NCI-H2029 (cell line): ENCODE measurements around the gene MRPL17.

Experiments
- DNase-seq: peaks from one replicate; lab custom pipeline; 2025; lab: John Stamatoyannopoulos, UW

Gene MRPL17

DNA sequence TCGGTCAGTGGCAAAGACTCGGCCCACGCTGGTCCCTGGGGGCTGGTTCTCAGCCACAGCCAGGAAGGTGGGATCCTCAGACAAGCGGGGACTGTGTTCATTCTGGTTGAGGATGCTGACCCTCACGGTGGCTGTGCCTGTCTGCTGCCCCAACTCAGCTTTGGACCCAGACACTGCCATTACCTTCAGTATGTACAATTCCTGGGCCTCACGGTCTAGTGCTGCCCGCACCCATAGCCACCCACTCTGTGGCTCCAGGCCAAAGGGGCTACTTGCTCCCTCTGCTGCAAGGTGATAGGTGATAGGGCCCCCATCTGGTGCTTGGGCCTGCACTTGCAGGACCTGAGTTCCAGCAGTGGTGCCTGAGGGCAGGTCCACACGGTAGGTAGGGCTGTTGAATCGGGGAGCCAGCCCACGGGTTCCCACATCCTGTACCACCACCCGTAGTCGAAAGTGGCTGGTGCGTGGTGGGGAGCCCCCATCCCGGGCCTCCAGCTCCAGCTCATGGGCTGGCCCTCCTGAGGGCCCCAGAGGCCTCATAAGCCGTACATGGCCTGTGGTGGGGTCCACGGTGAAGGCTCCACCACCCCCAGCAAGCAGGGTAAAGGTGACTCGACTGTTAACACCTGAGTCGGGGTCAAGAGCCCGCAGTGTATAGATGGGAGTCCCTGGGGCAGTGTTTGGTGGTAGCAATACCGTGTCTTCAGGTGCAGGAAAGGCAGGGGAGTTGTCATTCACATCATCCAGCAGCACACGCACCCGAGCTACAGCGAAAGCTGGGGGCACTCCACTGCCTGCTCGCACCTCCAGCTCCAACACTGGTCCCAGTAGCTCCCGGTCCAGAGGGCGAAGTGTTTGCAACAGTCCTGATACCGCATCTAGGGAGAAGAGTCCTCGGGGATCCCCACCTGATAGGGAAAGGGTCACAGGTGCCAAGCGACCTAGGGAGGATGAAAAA is 50.7 kb downstream of the MRPL17 start:
- no peak for DNase-seq

DNA sequence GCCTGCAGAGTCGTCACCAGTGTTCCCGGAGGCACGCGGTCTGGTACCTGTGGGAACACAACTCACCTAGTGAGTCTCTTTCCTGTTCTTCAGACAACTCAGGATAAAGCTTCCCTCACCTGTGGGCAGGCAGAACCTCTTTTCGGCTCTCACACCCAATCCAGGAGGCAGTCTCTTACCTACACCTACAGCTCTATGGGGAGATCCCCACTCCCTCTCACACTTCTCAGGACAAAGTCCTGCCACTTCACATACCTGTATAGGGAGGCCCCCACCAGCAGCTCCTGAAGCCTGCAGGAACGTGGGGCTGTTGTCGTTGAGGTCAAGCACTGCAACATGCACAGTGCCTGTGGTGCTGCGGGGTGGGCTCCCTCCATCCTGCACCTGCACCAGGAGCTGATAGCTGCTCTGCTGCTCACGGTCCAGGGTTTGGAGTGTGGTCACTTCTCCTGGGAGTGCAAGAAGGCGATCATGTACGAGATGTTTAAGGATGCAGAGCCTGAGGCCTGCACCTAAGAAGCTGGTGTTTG is 51.7 kb downstream of the MRPL17 start:
- no peak for DNase-seq

DNA sequence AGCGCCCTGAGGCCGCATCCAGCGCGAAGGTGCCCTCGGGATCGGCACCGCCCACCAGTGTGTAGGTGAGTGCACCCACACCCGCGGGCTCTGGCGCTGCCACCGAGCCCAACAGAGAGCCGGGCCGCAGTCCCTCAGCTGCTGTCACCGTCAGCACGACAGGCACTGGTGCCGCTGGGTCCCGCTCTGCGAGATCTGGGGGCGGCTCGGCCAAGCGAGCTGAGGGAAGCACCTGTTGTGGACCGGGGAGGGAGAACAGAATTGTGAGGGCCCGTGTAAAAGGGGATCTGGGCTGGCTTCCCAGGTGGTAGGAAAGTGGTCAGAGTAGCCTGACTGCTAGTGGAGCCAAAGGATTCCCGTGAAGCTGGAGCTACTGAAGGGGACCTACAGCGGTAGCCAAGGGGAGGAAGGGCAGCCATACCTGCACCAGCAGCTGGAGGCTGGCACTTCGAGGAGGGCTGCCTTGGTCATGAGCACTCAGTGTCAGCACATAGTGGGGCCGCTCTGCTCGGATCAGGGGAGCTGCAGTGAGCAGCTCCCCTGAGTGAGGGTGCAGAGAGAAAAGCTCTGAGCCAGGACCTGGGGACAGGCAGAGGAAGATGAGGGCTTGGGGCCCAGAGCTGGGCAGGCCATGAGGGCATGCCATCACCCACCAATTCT is 52.4 kb downstream of the MRPL17 start:
- DNase-seq, result peak; percentile 56
